Measurements from ENCODE around the gene WNT1. TPM values are rescaled to one million over a fixed set of nuclear protein-coding genes. Genes with fewer than 3 reads are reported as not detected.
A peak's percentile ranks its signal among the peaks of the same experiment; 100 is the strongest.

Gene WNT1
- polyA plus RNA-seq, 1 experiment, result not detected

DNA sequence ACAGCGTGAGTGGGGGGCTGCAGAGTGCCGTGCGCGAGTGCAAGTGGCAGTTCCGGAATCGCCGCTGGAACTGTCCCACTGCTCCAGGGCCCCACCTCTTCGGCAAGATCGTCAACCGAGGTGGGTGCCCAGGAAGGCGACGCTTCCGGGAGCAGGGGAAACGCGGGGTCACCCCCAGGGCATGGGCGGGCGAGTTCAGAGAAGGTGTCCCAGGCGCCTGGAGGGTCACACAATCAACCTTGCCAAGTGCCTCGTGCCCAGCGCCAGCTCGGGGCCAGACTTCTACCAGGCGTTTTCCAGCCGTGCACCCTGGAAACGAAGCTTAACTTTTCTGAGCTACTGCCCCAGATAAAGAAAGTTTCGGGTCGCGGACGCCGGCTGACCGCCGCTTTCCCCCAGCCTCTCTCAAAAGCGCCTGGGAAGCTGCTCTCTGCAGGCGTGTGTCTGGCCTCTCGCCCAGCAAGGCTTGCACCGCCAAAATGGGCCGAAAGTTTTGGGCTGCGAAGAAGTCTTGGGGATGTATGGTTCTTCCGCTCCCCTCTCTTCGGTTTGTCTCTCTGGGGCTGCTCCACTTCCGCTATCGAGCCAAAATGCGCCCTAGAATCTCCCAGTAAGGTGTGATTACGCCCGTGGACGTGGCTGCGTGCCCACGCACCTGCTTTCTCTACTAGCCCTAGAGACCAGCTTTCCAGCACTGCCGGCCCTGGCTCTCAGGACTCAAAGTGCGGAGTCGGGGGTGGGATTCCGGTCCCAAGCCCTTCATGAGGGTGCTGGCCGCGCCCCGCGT lies 1.7 kb downstream of the WNT1 start:
- Histone ChIP-seq H3K4me3 (ENCODE audit: low read depth, low read length) (no peak overlapping the region), H3K27me3 (ENCODE audit: control insufficient read depth, insufficient read depth, low read length) (peaks cover 62% of the 10 kb centered on the region), H3K36me3 (ENCODE audit: control insufficient read depth, insufficient read depth, low read length) (no peaks in the 10 kb centered on the region)
- ChIA-PET POLR2A (no interaction called here), CTCF (interaction anchor here (0.9 to 30.1 kb wide), 5 partner anchors 14 to 127 kb away, joined by 3 to 757 read pairs (median 8); partner anchors contain the start of genes DDN and DDX23)
- no peak for DNase-seq (ENCODE audit: low read depth)
- TF ChIP-seq, protein P1, sequence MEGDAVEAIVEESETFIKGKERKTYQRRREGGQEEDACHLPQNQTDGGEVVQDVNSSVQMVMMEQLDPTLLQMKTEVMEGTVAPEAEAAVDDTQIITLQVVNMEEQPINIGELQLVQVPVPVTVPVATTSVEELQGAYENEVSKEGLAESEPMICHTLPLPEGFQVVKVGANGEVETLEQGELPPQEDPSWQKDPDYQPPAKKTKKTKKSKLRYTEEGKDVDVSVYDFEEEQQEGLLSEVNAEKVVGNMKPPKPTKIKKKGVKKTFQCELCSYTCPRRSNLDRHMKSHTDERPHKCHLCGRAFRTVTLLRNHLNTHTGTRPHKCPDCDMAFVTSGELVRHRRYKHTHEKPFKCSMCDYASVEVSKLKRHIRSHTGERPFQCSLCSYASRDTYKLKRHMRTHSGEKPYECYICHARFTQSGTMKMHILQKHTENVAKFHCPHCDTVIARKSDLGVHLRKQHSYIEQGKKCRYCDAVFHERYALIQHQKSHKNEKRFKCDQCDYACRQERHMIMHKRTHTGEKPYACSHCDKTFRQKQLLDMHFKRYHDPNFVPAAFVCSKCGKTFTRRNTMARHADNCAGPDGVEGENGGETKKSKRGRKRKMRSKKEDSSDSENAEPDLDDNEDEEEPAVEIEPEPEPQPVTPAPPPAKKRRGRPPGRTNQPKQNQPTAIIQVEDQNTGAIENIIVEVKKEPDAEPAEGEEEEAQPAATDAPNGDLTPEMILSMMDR (IDR thresholded peaks at IDR 0.05; ENCODE audit: insufficient read depth, low read depth, low read length), result no peak

DNA sequence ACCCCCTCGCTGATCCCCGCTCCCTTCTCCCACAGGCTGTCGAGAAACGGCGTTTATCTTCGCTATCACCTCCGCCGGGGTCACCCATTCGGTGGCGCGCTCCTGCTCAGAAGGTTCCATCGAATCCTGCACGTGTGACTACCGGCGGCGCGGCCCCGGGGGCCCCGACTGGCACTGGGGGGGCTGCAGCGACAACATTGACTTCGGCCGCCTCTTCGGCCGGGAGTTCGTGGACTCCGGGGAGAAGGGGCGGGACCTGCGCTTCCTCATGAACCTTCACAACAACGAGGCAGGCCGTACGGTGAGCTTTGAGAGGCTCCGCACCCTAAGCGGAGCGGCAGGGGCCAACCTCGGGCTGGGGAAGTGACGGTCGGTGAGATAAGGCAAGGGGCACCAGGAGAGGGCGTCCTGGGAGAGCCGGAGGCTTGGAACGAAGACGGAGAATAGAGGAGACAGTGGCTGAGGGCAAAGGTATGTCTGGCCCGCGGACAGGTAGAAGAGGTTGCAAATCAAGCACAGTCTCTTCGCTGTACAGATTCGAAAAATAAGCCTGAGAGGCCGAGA lies 2.3 kb downstream of the WNT1 start:
- Histone ChIP-seq H3K36me3 (ENCODE audit: control insufficient read depth, insufficient read depth, low read length) (no peaks in the 10 kb centered on the region), H3K4me3 (ENCODE audit: low read depth, low read length) (no peak overlapping the region), H3K27me3 (ENCODE audit: control insufficient read depth, insufficient read depth, low read length) (peaks cover 67% of the 10 kb centered on the region)
- POLR2A ChIA-PET, result no interaction called here
- TF ChIP-seq, protein P1 (IDR thresholded peaks at IDR 0.05; ENCODE audit: insufficient read depth, low read depth, low read length), result 0 out of 2 replicates have a peak, but pooled peaks have one; percentile 2
- CTCF ChIA-PET, result interaction anchor here (1.1 to 30.1 kb wide), 5 partner anchors 6 to 128 kb away, joined by 4 to 757 read pairs (median 89); partner anchors contain the start of genes DDN, DDX23, WNT1 and WNT10B
- DNase-seq (ENCODE audit: low read depth), result no peak

DNA sequence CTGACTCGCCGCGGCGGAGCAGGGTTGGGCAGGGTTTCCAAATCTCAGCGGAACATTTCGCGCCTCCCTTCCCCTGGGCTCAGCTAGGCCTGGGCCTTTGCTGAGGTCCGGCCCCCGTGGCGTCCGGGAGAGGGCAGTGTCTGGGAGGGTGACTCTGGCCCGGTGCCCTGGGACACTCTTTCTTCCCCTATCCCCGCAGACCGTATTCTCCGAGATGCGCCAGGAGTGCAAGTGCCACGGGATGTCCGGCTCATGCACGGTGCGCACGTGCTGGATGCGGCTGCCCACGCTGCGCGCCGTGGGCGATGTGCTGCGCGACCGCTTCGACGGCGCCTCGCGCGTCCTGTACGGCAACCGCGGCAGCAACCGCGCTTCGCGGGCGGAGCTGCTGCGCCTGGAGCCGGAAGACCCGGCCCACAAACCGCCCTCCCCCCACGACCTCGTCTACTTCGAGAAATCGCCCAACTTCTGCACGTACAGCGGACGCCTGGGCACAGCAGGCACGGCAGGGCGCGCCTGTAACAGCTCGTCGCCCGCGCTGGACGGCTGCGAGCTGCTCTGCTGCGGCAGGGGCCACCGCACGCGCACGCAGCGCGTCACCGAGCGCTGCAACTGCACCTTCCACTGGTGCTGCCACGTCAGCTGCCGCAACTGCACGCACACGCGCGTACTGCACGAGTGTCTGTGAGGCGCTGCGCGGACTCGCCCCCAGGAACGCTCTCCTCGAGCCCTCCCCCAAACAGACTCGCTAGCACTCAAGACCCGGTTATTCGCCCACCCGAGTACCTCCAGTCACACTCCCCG lies 3.0 kb downstream of the WNT1 start:
- TF ChIP-seq, protein P1 (IDR thresholded peaks at IDR 0.05; ENCODE audit: insufficient read depth, low read depth, low read length), result no peak; the same call in 1 of the 2 replicates
- Histone ChIP-seq H3K27me3 (ENCODE audit: control insufficient read depth, insufficient read depth, low read length) (peaks cover 69% of the 10 kb centered on the region), H3K36me3 (ENCODE audit: control insufficient read depth, insufficient read depth, low read length) (no peaks in the 10 kb centered on the region), H3K4me3 (ENCODE audit: low read depth, low read length) (no peak overlapping the region)
- ChIA-PET CTCF (interaction anchor here (0.6 to 30.1 kb wide), 4 partner anchors 6 to 107 kb away, joined by 3 to 757 read pairs (median 380); partner anchors contain the start of genes DDN, WNT1 and WNT10B), POLR2A (no interaction called here)
- DNase-seq (ENCODE audit: low read depth), result no peak

GRCh38 chr12:48981757-48982157 lies 3.6 kb downstream of the WNT1 start:
- Histone ChIP-seq H3K4me3 (ENCODE audit: low read depth, low read length) (no peak overlapping the region), H3K36me3 (ENCODE audit: control insufficient read depth, insufficient read depth, low read length) (no peaks in the 10 kb centered on the region), H3K27me3 (ENCODE audit: control insufficient read depth, insufficient read depth, low read length) (peaks cover 73% of the 10 kb centered on the region)
- POLR2A ChIA-PET, result no interaction called here
- CTCF ChIA-PET, result interaction anchor here (0.6 to 30.1 kb wide), 5 partner anchors 7 to 116 kb away, joined by 3 to 757 read pairs (median 3); partner anchors contain the start of genes DDN, WNT1 and WNT10B
- DNase-seq (ENCODE audit: low read depth), result no peak
- TF ChIP-seq, protein P1 (IDR thresholded peaks at IDR 0.05; ENCODE audit: insufficient read depth, low read depth, low read length), result no peak
